BE2C (cell line): ENCODE measurements around the gene RAB31.

Source experiments
- DNase-seq: peaks from one replicate; pipeline ENCODE4 v3.0.0-alpha.2; 2020
- H3K27me3 ChIP-seq: fragments of 250-450 bp; sonication (Bioruptor Pico); 2 replicates; pipeline ENCODE4 v1.5.1; 2020; ENCODE audit warnings: mild to moderate bottlenecking
- H3K36me3 ChIP-seq: fragments of 250-450 bp; sonication (Bioruptor Pico); 2 replicates; pipeline ENCODE4 v1.5.1; 2020; ENCODE audit warnings: mild to moderate bottlenecking
- H3K4me1 ChIP-seq: fragments of 250-450 bp; sonication (Bioruptor Pico); 2 replicates; pipeline ENCODE4 v1.5.1; 2020
- H3K4me3 ChIP-seq: 2 replicates; pipeline ENCODE4 v1.5.1; 2011; ENCODE audit warnings: low read depth, low read length
- H3K9me3 ChIP-seq: fragments of 250-450 bp; sonication (Bioruptor Pico); 2 replicates; pipeline ENCODE4 v1.5.1; 2020
- CTCF ChIP-seq: IDR thresholded peaks from 2 replicates; pipeline ENCODE4 v1.5.1; 2012; ENCODE audit warnings: mild to moderate bottlenecking, low read depth, low read length

Gene RAB31

GRCh38 chr18:9749611-9750010, 41.5 kb downstream of the RAB31 start:
- H3K36me3 ChIP-seq: no peaks in the 10 kb centered on the region
- TF ChIP-seq CTCF: no peak
- H3K4me1 ChIP-seq: no peaks in the 10 kb centered on the region
- no peaks in the 10 kb centered on the region for H3K27me3 ChIP-seq
- no peaks in the 10 kb centered on the region for H3K9me3 ChIP-seq
- no peak overlapping the region for H3K4me3 ChIP-seq
- no peak for DNase-seq

GRCh38 chr18:9750112-9750511, 42.0 kb downstream of the RAB31 start:
- H3K4me3 ChIP-seq: no peak overlapping the region
- no peak for TF ChIP-seq CTCF
- no peaks in the 10 kb centered on the region for H3K36me3 ChIP-seq
- no peaks in the 10 kb centered on the region for H3K27me3 ChIP-seq
- DNase-seq: no peak
- H3K4me1 ChIP-seq: no peaks in the 10 kb centered on the region
- H3K9me3 ChIP-seq: no peaks in the 10 kb centered on the region

- no peaks in the 10 kb centered on the region for H3K9me3 ChIP-seq
- no peaks in the 10 kb centered on the region for H3K27me3 ChIP-seq
- no peaks in the 10 kb centered on the region for H3K36me3 ChIP-seq
- DNase-seq: no peak
- TF ChIP-seq CTCF: no peak
- no peaks in the 10 kb centered on the region for H3K4me1 ChIP-seq
- no peak overlapping the region for H3K4me3 ChIP-seq
These were observed 42.7 kb downstream of the RAB31 start for GRCh38 chr18:9750606-9751304.

GRCh38 chr18:9751371-9752031, 43.4 kb downstream of the RAB31 start:
- Histone ChIP-seq H3K4me3 (no peak overlapping the region), H3K4me1 (no peaks in the 10 kb centered on the region), H3K36me3 (no peaks in the 10 kb centered on the region), H3K27me3 (no peaks in the 10 kb centered on the region), H3K9me3 (no peaks in the 10 kb centered on the region)
- no peak for DNase-seq
- no peak for TF ChIP-seq CTCF

GRCh38 chr18:9753846-9754245, 45.7 kb downstream of the RAB31 start:
- H3K36me3 ChIP-seq: no peaks in the 10 kb centered on the region
- no peaks in the 10 kb centered on the region for H3K9me3 ChIP-seq
- DNase-seq: no peak
- TF ChIP-seq CTCF: no peak
- H3K4me1 ChIP-seq: no peaks in the 10 kb centered on the region
- no peaks in the 10 kb centered on the region for H3K27me3 ChIP-seq
- H3K4me3 ChIP-seq: no peak overlapping the region

- TF ChIP-seq CTCF: no peak
- Histone ChIP-seq H3K27me3 (no peaks in the 10 kb centered on the region), H3K4me1 (no peaks in the 10 kb centered on the region), H3K36me3 (no peaks in the 10 kb centered on the region), H3K4me3 (no peak overlapping the region), H3K9me3 (no peaks in the 10 kb centered on the region)
- no peak for DNase-seq
These were observed 47.0 kb downstream of the RAB31 start for GRCh38 chr18:9755110-9755509.
